Neutrophil (primary cell): ENCODE measurements around the gene BRSK2.
"Not testable (repeated sequence)": the region's sequence is repeated elsewhere in the genome, so short reads cannot be mapped to it uniquely, and the experiment has no call there.

ENCODE experiments used
- H3K27ac ChIP-seq: fragments of 200-600 bp; sonication (generic); 2 replicates; pipeline ENCODE4 v1.5.1; 2016; ENCODE audit warnings: mild to moderate bottlenecking, moderate library complexity
- H3K27me3 ChIP-seq: fragments of 200-600 bp; sonication (generic); 2 replicates; pipeline ENCODE4 v1.6.0; 2016; ENCODE audit warnings: mild to moderate bottlenecking
- H3K36me3 ChIP-seq: fragments of 200-600 bp; sonication (generic); 2 replicates; pipeline ENCODE4 v1.5.1; 2017
- H3K4me1 ChIP-seq, 2 experiments: fragments of 200-600 bp in 1 of 2; sonication (generic) in 1 of 2; 1 replicate in 1 of 2; 2 replicates in 1 of 2; pipeline versions ENCODE4 v1.5.1 to v1.6.1; 2013 to 2016; ENCODE audit warnings: low read depth in 1 of 2, low read length in 1 of 2, mild to moderate bottlenecking in 1 of 2, moderate library complexity in 1 of 2; ENCODE audit not compliant: control insufficient read depth in 1 of 2, insufficient read depth in 1 of 2
- H3K4me3 ChIP-seq, 2 experiments: fragments of 200-600 bp in 1 of 2; sonication (generic) in 1 of 2; 1 replicate in 1 of 2; 2 replicates in 1 of 2; pipeline ENCODE4 v1.5.1; 2013 to 2016; ENCODE audit warnings: low read depth in 1 of 2, low read length in 1 of 2, mild to moderate bottlenecking in 1 of 2, moderate library complexity in 1 of 2
- H3K9me3 ChIP-seq: fragments of 200-600 bp; sonication (generic); 2 replicates; pipeline ENCODE4 v1.5.1; 2016
- CTCF ChIP-seq: fragments of 200-600 bp; sonication (generic); IDR thresholded peaks from 2 replicates; pipeline ENCODE4 v1.5.1; 2016; ENCODE audit warnings: antibody characterized with exemption

BRSK2 gene

DNA sequence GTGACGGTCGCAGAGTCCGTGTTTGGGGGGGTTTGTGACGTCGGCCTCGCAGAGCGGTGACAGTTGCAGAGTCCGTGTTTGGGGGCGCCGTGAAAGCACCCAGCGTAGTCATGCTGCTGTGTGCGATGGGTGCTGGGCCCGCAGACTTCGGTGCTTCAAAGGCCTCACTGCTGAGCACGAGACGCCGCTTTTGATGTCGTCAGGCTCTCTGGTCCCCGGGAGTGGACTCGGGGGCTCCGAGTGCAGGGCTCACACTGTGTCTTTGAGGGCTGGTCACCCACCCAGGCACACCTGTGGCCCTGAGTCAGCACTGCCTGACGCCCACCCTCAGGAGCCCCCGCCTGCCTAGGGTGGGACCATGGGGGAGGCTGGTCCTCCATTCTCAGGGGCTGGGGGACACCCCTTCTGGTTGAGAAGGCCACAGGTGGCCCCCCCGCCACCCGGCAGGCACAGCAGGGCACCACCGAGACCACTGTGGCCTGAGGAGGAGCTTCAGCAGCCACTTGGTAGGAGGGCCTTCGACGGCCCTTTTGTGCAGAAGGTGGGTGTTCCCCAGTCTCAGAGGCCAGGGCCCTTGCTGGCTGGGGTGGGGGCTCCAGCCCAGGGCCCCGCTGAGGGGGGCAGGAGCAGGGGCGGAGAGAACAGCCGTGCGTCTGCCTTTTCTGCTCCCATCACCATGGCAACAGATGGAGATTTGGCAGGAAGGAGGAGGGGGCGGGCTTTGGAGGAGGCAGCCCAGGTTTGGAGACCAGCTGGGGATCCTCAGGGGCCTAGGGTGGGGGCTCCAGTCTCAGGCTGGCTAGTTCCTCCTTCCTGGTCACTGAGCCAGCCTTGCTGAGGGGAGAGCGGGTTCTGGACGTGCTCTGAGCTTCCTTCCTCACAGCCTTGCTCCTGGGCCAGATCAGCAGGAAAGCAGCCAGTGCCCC is 20.9 kb downstream of the BRSK2 start:
- H3K4me1 ChIP-seq: no peaks in the 10 kb centered on the region
- H3K4me3 ChIP-seq: no peak overlapping the region
- no peaks in the 10 kb centered on the region for H3K27me3 ChIP-seq
- no peaks in the 10 kb centered on the region for H3K36me3 ChIP-seq
- TF ChIP-seq CTCF: no peak
- H3K27ac ChIP-seq: no peak overlapping the region
- H3K9me3 ChIP-seq: peaks cover under 1% of the 10 kb centered on the region

DNA sequence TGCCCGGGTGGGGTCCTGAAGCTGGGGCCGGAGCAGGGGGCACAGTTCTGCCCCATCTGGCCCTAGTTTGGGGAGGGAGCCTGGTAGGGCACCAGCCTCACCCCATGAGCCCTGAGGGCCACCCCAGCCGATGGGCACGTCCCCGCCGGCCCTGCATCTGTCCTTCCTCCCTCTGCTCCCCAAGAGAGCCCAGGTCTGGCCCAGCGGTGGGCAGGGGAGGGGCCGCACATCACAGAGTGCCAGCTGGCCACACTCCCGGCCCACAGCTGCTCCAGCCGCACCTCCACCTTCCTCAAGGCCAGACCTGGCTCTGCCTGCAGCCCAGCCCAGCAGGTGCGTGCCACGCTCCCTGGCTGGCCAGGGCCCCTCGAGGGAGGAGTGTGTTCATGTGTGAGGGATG is 21.6 kb downstream of the BRSK2 start:
- Histone ChIP-seq H3K9me3 (peaks cover 7% of the 10 kb centered on the region), H3K27me3 (no peaks in the 10 kb centered on the region), H3K36me3 (no peaks in the 10 kb centered on the region), H3K27ac (no peak overlapping the region), H3K4me1 (no peaks in the 10 kb centered on the region), H3K4me3 (no peak overlapping the region)
- no peak for TF ChIP-seq CTCF

GRCh38 chr11:1411739-1412138 is 22.0 kb downstream of the BRSK2 start:
- H3K27me3 ChIP-seq, H3K27ac ChIP-seq, H3K4me1 ChIP-seq, H3K4me3 ChIP-seq, H3K36me3 ChIP-seq: not testable (repeated sequence)
- H3K9me3 ChIP-seq: peaks cover 12% of the 10 kb centered on the region

DNA sequence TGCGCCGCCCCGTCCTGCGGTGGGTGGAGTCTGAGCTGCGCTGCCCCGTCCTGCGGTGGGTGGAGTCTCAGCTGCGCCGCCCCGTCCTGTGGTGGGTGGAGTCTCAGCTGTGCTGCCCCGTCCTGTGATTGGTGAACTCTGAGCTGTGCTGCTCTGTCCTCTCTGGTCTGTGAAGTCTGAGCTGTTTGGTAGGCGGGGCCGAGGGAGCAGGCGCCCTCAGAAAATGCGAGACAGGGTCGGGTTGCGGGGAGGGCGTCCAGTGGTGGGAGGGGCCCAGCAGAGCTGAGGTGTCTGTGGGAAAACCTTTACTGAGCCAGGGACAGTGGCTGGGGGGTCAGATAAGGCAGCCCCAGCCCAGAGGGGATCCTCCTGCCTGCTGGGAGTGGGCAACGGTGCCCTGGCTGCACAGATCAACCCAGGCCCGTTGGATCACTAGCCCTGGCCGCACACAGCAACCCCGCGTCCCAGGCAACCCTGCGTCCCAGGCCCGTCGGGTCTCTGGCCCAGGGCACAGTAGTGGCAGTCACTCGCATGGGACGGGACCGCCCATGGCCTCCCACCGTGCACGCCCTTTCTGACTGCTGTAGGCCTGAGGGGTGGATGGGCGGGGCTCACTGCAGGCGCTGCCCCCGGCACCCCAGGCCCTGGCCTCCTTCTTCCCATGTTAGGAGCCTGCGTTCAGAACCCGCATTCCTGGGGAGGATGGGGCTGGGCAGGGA is 22.8 kb downstream of the BRSK2 start:
- Histone ChIP-seq H3K27ac (no peak overlapping the region), H3K4me1 (no peaks in the 10 kb centered on the region), H3K9me3 (peaks cover 16% of the 10 kb centered on the region), H3K4me3 (no peak overlapping the region), H3K27me3 (no peaks in the 10 kb centered on the region), H3K36me3 (no peaks in the 10 kb centered on the region)
- TF ChIP-seq CTCF: no peak

DNA sequence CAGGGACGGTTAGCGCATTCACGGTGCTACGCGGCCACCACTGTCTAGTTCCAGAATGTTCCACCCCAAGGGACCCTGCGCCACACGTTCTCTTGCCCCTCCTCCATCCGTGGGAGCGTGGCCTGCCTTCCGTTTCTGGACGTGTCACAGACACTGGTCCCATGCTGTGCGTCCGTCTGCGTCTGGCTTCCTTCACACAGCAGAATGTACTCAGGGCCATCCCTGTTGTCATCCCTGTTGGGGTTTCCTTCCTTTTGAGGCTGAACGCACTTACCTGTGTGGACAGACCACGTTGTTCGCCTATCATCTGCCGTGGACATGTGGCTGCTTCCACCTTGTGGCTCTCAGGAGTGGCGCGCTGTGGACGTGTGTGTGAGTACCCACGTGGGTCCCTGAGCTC is 24.9 kb downstream of the BRSK2 start:
- no peaks in the 10 kb centered on the region for H3K4me1 ChIP-seq
- TF ChIP-seq CTCF: no peak
- no peaks in the 10 kb centered on the region for H3K27me3 ChIP-seq
- H3K4me3 ChIP-seq: no peak overlapping the region
- no peaks in the 10 kb centered on the region for H3K36me3 ChIP-seq
- peaks cover 24% of the 10 kb centered on the region for H3K9me3 ChIP-seq
- H3K27ac ChIP-seq: no peak overlapping the region

GRCh38 chr11:1415631-1416030 is 25.9 kb downstream of the BRSK2 start:
- H3K36me3 ChIP-seq: no peaks in the 10 kb centered on the region
- H3K27ac ChIP-seq: no peak overlapping the region
- no peak overlapping the region for H3K4me3 ChIP-seq
- no peaks in the 10 kb centered on the region for H3K4me1 ChIP-seq
- peaks cover 24% of the 10 kb centered on the region for H3K9me3 ChIP-seq
- no peak for TF ChIP-seq CTCF
- no peaks in the 10 kb centered on the region for H3K27me3 ChIP-seq

- H3K27ac ChIP-seq, H3K4me1 ChIP-seq, H3K27me3 ChIP-seq, H3K4me3 ChIP-seq, H3K36me3 ChIP-seq: not testable (repeated sequence)
- peaks cover 24% of the 10 kb centered on the region for H3K9me3 ChIP-seq
These were observed 28.6 kb downstream of the BRSK2 start for GRCh38 chr11:1418192-1418795.
